NB4 (cell line): ENCODE data around the gene ZFP36.
"Not testable (repeated sequence)": the region's sequence is repeated elsewhere in the genome, so short reads cannot be mapped to it uniquely, and the experiment has no call there.

Source experiments
- DNase-seq: peaks from one replicate; pipeline ENCODE4 v3.0.0; 2010; ENCODE audit warnings: low read depth
- H3K4me3 ChIP-seq: one replicate; pipeline ENCODE4 v1.5.1; 2011; ENCODE audit warnings: mild to moderate bottlenecking, low read depth, low read length, moderate library complexity
- MAX ChIP-seq: IDR thresholded peaks from 2 replicates; pipeline ENCODE4 v1.6.1; 2011; ENCODE audit warnings: low read depth, low read length
- MYC ChIP-seq: IDR thresholded peaks from 2 replicates; pipeline ENCODE4 v1.6.1; 2011; ENCODE audit warnings: low read depth, low read length
- POLR2A ChIP-seq: IDR thresholded peaks from 2 replicates; pipeline ENCODE4 v1.6.1; 2011; ENCODE audit warnings: mild to moderate bottlenecking; ENCODE audit not compliant: insufficient read length; ENCODE audit errors: extremely low read depth
- TF ChIP-seq, protein P1 (sequence below): IDR thresholded peaks from one replicate; pipeline ENCODE4 v1.5.1; 2012; ENCODE audit warnings: low read depth, low read length

ZFP36 gene

DNA sequence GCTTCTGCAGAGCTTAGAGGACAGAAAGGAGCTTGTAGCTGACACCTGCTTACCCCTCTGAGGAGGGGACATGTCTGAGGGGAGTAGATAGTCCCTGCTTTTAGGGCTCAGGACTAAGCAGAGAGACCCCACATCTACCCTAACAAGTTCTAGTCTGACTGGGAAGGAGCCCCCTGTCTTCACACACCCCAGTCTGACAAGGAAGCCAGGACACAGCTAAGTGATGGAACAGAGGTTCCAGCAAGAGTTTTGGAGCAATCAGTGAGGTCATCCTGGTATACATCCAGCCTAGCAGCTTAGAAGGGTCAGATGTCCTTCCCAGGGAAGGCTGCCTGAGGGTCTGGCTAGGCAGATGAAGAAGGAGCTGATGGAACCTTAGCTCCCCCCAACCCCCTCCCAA, 30.7 kb upstream of the ZFP36 start:
- no peak for TF ChIP-seq POLR2A
- no peak for TF ChIP-seq MYC
- TF ChIP-seq MAX = no peak
- TF ChIP-seq, protein P1, sequence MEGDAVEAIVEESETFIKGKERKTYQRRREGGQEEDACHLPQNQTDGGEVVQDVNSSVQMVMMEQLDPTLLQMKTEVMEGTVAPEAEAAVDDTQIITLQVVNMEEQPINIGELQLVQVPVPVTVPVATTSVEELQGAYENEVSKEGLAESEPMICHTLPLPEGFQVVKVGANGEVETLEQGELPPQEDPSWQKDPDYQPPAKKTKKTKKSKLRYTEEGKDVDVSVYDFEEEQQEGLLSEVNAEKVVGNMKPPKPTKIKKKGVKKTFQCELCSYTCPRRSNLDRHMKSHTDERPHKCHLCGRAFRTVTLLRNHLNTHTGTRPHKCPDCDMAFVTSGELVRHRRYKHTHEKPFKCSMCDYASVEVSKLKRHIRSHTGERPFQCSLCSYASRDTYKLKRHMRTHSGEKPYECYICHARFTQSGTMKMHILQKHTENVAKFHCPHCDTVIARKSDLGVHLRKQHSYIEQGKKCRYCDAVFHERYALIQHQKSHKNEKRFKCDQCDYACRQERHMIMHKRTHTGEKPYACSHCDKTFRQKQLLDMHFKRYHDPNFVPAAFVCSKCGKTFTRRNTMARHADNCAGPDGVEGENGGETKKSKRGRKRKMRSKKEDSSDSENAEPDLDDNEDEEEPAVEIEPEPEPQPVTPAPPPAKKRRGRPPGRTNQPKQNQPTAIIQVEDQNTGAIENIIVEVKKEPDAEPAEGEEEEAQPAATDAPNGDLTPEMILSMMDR = no peak
- DNase-seq = no peak
- H3K4me3 ChIP-seq = no peak overlapping the region

GRCh38 chr19:39377373-39378362, 29.0 kb upstream of the ZFP36 start:
- no peak for DNase-seq
- no peak overlapping the region for H3K4me3 ChIP-seq
- no peak for TF ChIP-seq MAX
- TF ChIP-seq, protein P1 = no peak
- TF ChIP-seq MYC = no peak
- no peak for TF ChIP-seq POLR2A

- not testable (repeated sequence) for H3K4me3 ChIP-seq, DNase-seq
These were observed 27.3 kb upstream of the ZFP36 start for GRCh38 chr19:39379366-39379765.

GRCh38 chr19:39379865-39380396, 26.7 kb upstream of the ZFP36 start:
- no peak for TF ChIP-seq MYC
- H3K4me3 ChIP-seq = no peak overlapping the region
- no peak for DNase-seq

DNA sequence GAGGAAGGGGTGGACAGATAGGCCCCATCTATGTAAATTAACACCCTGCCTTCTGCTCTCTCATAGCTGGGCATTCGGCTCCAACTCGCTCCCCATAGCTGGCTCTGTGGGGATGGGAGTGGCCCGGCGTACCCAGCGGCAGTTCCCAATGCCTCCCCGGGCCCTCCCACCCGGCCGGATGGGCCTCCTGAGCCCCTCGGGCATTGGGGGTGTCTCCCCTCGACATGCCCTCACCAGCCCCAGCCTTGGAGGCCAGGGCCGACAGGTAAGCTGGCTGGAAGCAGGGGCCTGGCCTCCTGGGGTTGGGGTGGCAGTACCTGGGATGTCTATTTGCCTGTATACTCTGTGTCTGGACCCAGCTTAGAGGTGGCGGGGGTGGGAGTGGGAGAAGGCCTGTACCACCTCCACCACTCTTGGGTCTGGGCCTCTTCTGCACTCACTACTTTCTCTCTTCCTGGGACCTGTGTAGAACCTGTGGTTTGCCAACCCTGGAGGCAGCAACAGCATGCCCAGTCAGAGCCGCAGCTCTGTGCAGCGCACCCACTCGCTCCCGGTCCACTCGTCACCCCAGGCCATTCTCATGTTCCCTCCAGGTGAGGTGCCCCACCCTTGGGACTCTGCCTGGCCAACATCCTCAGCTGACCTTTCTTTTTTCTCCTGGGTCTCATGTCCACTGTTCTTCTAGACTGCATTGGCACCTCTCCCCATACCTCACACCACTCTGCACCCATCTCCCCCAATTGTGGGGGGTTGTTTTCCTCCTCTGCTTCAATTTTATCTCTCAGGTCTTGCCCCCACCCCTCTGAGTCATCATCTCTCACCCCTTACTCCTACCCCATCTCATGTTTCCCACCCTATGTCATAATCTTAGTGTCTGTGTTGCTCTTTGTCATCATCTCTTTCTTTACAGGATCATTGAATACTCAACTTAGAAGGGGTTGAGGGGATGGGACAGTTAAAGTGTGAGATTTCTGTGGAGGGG, 25.8 kb upstream of the ZFP36 start:
- TF ChIP-seq POLR2A = no peak
- TF ChIP-seq, protein P1 = no peak
- TF ChIP-seq MAX = no peak
- no peak for TF ChIP-seq MYC
- no peak overlapping the region for H3K4me3 ChIP-seq
- no peak for DNase-seq

DNA sequence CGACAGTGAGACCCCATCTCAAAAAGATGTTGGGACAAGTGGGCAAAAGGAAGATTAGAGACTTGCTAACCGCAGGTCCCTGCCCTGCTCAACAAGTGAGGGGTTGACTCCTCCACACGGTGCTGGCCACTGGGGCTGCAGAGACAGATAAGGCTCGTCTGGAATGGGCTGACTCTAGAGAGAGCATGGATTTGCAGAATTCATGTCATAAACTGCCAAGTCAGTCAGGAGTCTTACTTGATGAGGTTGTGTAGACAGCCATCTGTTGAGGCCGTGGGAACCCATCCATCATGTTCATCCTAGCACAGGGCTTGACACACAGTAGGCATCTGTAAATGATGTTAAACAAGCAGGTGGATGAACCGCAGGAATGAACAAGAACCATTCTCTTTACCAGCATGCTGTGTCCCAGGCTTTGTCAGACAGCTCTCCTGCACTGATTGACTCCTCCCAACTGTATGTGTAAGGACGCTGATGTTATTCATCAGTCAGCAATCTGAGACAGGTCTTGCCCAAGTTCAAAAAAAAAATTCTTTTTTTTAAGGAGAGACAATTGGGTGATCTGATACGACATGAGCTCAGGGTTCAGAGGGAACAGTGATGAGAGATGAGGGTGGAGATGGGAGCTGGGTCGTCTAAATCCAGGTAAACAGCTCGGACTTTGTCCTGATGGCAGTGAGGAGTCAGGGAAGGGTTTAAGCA, 24.6 kb upstream of the ZFP36 start:
- DNase-seq = no peak
- TF ChIP-seq MYC (no peak), POLR2A (no peak), MAX (no peak)
- TF ChIP-seq, protein P1 = no peak
- H3K4me3 ChIP-seq = no peak overlapping the region
